Neural progenitor cell (in vitro differentiated cells): ENCODE data around the gene TANC1. TPM values are rescaled to one million over a fixed set of nuclear protein-coding genes. Genes with fewer than 3 reads are reported as not detected.

ENCODE experiments used
- DNase-seq: peaks from one replicate; pipeline ENCODE4 v3.0.0-alpha.2; 2016; ENCODE audit warnings: low spot score
- H2AFZ ChIP-seq: fragments of 200-600 bp; sonication (generic); replicated peaks from 2 replicates; pipeline ENCODE4 v1.6.1; 2016; ENCODE audit warnings: antibody characterized with exemption
- H3F3A ChIP-seq: fragments of 200-600 bp; sonication (generic); 2 replicates; pipeline ENCODE4 v1.6.1; 2016; ENCODE audit warnings: antibody characterized with exemption, low read depth
- H3K27ac ChIP-seq: fragments of 200-600 bp; sonication (generic); 2 replicates; pipeline ENCODE4 v1.5.1; 2016; ENCODE audit warnings: mild to moderate bottlenecking
- H3K27me3 ChIP-seq: fragments of 200-600 bp; sonication (generic); 2 replicates; pipeline ENCODE4 v1.6.1; 2016; ENCODE audit warnings: mild to moderate bottlenecking, moderate library complexity
- H3K36me3 ChIP-seq: fragments of 200-600 bp; sonication (generic); 2 replicates; pipeline ENCODE4 v1.5.1; 2016
- H3K4me1 ChIP-seq: fragments of 200-600 bp; sonication (generic); 2 replicates; pipeline ENCODE4 v1.6.1; 2016; ENCODE audit warnings: mixed run types
- H3K4me2 ChIP-seq: fragments of 200-600 bp; sonication (generic); 2 replicates; pipeline ENCODE4 v1.6.1; 2016
- H3K4me3 ChIP-seq: fragments of 200-600 bp; sonication (generic); 2 replicates; pipeline ENCODE4 v1.5.1; 2016
- H3K79me2 ChIP-seq: fragments of 200-600 bp; sonication (generic); 2 replicates; pipeline ENCODE4 v1.6.1; 2016; ENCODE audit warnings: low read depth
- H3K9ac ChIP-seq: fragments of 200-600 bp; sonication (generic); 2 replicates; pipeline ENCODE4 v1.6.1; 2016
- H3K9me3 ChIP-seq: fragments of 200-600 bp; sonication (generic); 2 replicates; pipeline ENCODE4 v1.5.1; 2016; ENCODE audit warnings: low read depth
- H4K20me1 ChIP-seq: fragments of 200-600 bp; sonication (generic); 2 replicates; pipeline ENCODE4 v1.6.1; 2016; ENCODE audit warnings: low read depth
- H3K27ac Mint-ChIP-seq: 3 replicates; pipeline ENCODE4 v1.8.0; 2021; ENCODE audit warnings: mixed read lengths
- H3K27me3 Mint-ChIP-seq: 2 replicates; pipeline ENCODE4 v1.8.0; 2022; ENCODE audit warnings: low read depth, mild to moderate bottlenecking, inconsistent platforms, moderate library complexity, mixed read lengths; ENCODE audit not compliant: insufficient read depth
- H3K36me3 Mint-ChIP-seq: 3 replicates; pipeline ENCODE4 v1.8.0; 2021; ENCODE audit warnings: mixed read lengths
- H3K4me1 Mint-ChIP-seq: 3 replicates; pipeline ENCODE4 v1.8.0; 2021; ENCODE audit warnings: mixed read lengths
- H3K4me3 Mint-ChIP-seq: 3 replicates; pipeline ENCODE4 v1.8.0; 2021; ENCODE audit warnings: mild to moderate bottlenecking, moderate library complexity, mixed read lengths
- H3K9me3 Mint-ChIP-seq: 3 replicates; pipeline ENCODE4 v1.8.0; 2020; ENCODE audit warnings: mixed read lengths
- EZH2 ChIP-seq: fragments of 200-600 bp; sonication (generic); IDR thresholded peaks from 2 replicates; pipeline ENCODE4 v1.6.1; 2017; ENCODE audit warnings: antibody characterized with exemption, mild to moderate bottlenecking, moderate library complexity
- EZH2phosphoT487 ChIP-seq: fragments of 200-600 bp; sonication (generic); IDR thresholded peaks from 2 replicates; pipeline ENCODE4 v1.6.1; 2017; ENCODE audit warnings: antibody characterized with exemption
- total RNA-seq: library from RNA; depleted of rRNA; stranded (reverse); fragments of >200 nt; gene quantifications from 2 replicates; pipeline ENCODE4 v1.2.3, GENCODE V29; 2015; ENCODE audit warnings: low replicate concordance
- TF ChIP-seq, protein P1 (sequence below): fragments of 200-600 bp; sonication (generic); IDR thresholded peaks from 2 replicates; pipeline ENCODE4 v1.5.1; 2017; ENCODE audit warnings: antibody characterized with exemption, mild to moderate bottlenecking

Gene TANC1
- total RNA-seq, 1 donor from 2014 or later, result 11.9 TPM

DNA sequence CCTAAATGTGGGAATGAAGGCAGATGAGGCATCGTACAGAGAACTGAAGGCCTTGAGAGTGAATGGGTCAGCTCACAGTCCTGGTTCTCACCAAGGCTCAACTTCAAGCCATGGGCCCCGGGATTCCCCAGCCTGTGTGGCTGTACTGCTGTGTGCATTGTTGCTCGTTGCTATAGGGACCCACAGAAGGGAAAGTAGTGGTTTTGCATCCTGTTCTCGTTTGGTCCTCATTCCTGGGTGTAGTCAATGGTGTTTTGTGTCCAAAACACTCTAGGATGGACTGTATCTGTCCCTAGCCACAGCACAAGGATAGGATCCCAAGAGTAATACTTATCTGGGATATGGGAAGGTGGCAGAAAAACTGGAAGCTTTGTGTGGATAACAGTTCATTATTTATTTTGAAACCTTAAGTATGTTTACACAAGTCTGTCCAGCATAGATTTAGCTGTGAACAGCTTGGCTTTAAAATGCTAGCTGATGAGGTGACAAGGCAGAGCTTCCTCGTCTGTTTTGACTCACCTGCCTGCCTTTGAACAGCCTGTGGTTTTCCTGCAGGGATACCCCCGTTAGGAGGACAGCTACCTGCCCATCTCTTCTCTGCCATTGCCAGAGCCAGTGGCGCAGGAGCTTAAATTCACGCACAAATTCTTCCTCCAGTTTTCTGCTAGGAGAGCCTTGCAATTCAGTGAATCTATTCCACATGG lies 233.1 kb downstream of the TANC1 start:
- H2AFZ ChIP-seq, result no peak overlapping the region
- H3K36me3 Mint-ChIP-seq, result peaks cover 27% of the 10 kb centered on the region

DNA sequence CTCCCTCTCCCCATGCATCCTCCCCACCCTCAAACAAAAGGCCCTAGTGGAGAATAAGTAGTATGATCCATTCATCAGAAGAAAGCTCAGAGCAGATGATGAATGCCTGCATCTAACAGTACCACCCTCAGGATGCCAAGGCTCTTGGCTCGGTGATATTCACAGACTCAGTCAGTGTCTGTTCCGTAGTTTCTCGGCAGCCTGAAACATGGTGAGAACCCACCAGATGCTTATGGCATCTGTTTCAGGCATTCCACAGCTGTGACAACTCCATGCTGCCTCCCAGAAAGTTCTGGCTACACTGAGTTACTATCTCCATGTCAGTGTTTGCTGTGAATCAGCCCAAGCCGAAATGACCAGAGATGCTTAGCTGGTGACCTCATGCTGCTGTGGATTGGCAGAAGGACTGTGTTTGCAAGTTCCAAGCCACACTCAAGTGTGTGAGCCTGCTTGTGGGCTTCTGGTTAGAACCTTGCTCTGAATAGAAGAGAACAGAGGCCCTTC lies 234.2 kb downstream of the TANC1 start:
- no peak for DNase-seq
- H3K27ac Mint-ChIP-seq, result peak overlapping the region; percentile 42

More for the DNA sequence above, 233.1 kb downstream of the TANC1 start:
- H3K4me1 Mint-ChIP-seq, result peaks cover 40% of the 10 kb centered on the region
- no peaks in the 10 kb centered on the region for H3K9me3 Mint-ChIP-seq
- H3K79me2 ChIP-seq, result no peaks in the 10 kb centered on the region
- TF ChIP-seq EZH2 (no peak), EZH2phosphoT487 (no peak)
- TF ChIP-seq, protein P1, sequence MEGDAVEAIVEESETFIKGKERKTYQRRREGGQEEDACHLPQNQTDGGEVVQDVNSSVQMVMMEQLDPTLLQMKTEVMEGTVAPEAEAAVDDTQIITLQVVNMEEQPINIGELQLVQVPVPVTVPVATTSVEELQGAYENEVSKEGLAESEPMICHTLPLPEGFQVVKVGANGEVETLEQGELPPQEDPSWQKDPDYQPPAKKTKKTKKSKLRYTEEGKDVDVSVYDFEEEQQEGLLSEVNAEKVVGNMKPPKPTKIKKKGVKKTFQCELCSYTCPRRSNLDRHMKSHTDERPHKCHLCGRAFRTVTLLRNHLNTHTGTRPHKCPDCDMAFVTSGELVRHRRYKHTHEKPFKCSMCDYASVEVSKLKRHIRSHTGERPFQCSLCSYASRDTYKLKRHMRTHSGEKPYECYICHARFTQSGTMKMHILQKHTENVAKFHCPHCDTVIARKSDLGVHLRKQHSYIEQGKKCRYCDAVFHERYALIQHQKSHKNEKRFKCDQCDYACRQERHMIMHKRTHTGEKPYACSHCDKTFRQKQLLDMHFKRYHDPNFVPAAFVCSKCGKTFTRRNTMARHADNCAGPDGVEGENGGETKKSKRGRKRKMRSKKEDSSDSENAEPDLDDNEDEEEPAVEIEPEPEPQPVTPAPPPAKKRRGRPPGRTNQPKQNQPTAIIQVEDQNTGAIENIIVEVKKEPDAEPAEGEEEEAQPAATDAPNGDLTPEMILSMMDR, result no peak
- H3K27ac Mint-ChIP-seq, result peak overlapping the region; percentile 78
- H3F3A ChIP-seq, result peaks cover 6% of the 10 kb centered on the region
- H3K4me1 ChIP-seq, result peaks cover 26% of the 10 kb centered on the region
- no peak overlapping the region for H3K4me2 ChIP-seq
- H3K4me3 Mint-ChIP-seq, result no peak overlapping the region
- no peak overlapping the region for H3K27ac ChIP-seq
- no peaks in the 10 kb centered on the region for H3K36me3 ChIP-seq
- H4K20me1 ChIP-seq, result no peaks in the 10 kb centered on the region
- no peaks in the 10 kb centered on the region for H3K9me3 ChIP-seq
- peaks cover 3% of the 10 kb centered on the region for H3K27me3 Mint-ChIP-seq
- no peak overlapping the region for H3K9ac ChIP-seq
- no peak for DNase-seq
- no peaks in the 10 kb centered on the region for H3K27me3 ChIP-seq
- H3K4me3 ChIP-seq, result no peak overlapping the region

DNA sequence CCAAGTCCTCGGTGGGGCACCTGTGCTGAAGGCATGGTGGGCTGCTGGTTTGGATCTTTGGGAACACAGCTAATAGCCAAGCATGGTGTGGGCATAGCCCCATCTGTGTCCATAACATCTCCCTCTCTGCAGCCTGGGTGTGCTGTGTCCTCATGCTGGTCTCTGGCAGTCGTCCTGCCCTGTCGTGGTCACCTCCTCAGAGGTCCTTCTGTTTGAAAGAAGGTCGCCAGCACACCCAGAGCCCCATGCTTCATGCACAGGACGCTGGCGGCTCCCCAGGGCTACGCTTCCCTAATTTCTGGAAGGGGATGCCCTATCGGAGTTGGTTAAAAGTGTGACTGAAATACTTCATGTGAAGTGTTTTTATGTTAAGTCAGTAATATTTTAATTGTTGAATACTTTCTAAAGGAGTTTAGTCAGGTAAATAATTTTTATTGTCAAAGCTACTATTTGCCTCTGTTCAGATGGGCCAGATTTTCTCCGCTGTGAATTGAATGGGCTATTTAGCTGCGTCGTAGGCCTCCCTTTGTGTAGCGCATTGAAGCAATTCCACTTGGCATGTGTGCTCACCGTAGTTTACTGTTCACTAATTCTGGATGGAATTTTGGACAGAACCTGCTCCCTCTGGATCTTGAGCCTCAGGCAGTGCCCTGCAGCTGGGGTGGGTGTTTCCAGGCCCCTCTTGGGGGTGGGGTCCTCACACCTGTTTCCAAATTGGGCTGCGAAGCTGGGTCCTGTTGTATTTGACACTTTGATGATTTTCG lies 236.1 kb downstream of the TANC1 start:
- Mint-ChIP-seq H3K36me3 (peaks cover 16% of the 10 kb centered on the region), H3K9me3 (no peaks in the 10 kb centered on the region), H3K27me3 (peaks cover 6% of the 10 kb centered on the region), H3K27ac (no peak overlapping the region), H3K4me3 (no peak overlapping the region), H3K4me1 (peaks cover 51% of the 10 kb centered on the region)
- DNase-seq, result peak; percentile 51
- no peak overlapping the region for H3K4me3 ChIP-seq
- no peak overlapping the region for H2AFZ ChIP-seq
- no peak overlapping the region for H3K4me2 ChIP-seq
- no peak overlapping the region for H3K9ac ChIP-seq
- H3K4me1 ChIP-seq, result peaks cover 22% of the 10 kb centered on the region
- H3F3A ChIP-seq, result peaks cover 6% of the 10 kb centered on the region
- H3K27me3 ChIP-seq, result no peaks in the 10 kb centered on the region
- H4K20me1 ChIP-seq, result no peaks in the 10 kb centered on the region
- TF ChIP-seq EZH2 (no peak), EZH2phosphoT487 (no peak)
- TF ChIP-seq, protein P1, result no peak
- H3K27ac ChIP-seq, result peak overlapping the region; percentile 38
- H3K9me3 ChIP-seq, result no peaks in the 10 kb centered on the region
- no peaks in the 10 kb centered on the region for H3K79me2 ChIP-seq
- no peaks in the 10 kb centered on the region for H3K36me3 ChIP-seq

More for the DNA sequence above, 234.2 kb downstream of the TANC1 start:
- no peak overlapping the region for H3K27ac ChIP-seq
- H3K36me3 Mint-ChIP-seq, result peaks cover 23% of the 10 kb centered on the region
- no peaks in the 10 kb centered on the region for H3K9me3 ChIP-seq
- no peaks in the 10 kb centered on the region for H3K9me3 Mint-ChIP-seq
- no peak overlapping the region for H3K4me2 ChIP-seq
- no peaks in the 10 kb centered on the region for H4K20me1 ChIP-seq
- no peak for TF ChIP-seq EZH2phosphoT487
- TF ChIP-seq, protein P1, result no peak
- H3K4me3 Mint-ChIP-seq, result no peak overlapping the region
- no peak overlapping the region for H3K9ac ChIP-seq
- H2AFZ ChIP-seq, result no peak overlapping the region
- peaks cover 3% of the 10 kb centered on the region for H3K27me3 Mint-ChIP-seq
- no peak overlapping the region for H3K4me3 ChIP-seq
- no peaks in the 10 kb centered on the region for H3K79me2 ChIP-seq
- peaks cover 26% of the 10 kb centered on the region for H3K4me1 ChIP-seq
- peaks cover 6% of the 10 kb centered on the region for H3F3A ChIP-seq
- no peaks in the 10 kb centered on the region for H3K27me3 ChIP-seq
- H3K4me1 Mint-ChIP-seq, result peaks cover 46% of the 10 kb centered on the region
- H3K36me3 ChIP-seq, result no peaks in the 10 kb centered on the region
